A549 (cell line): ENCODE data around the gene PHF20. TPM values are rescaled to one million over a fixed set of nuclear protein-coding genes. Genes with fewer than 3 reads are reported as not detected.

Experiments used
- ATAC-seq, 2 experiments: fragments of 200-7000 bp in 1 of 2; fragments of >200 bp in 1 of 2; cut with Nextera tagmentation in 1 of 2; cut with Tn5 transposase in 1 of 2; 3 replicates each; pipeline versions ENCODE4 v1.8.0 to v1.9.1; 2018 to 2020; ENCODE audit warnings: mild to moderate bottlenecking in 1 of 2, moderate library complexity in 1 of 2
- CTCF ChIA-PET: fragments of 300-600 bp; sonication (Branson Sonifier 250); formaldehyde crosslinking; extraction: SDS; loops from one replicate; lab custom pipeline; 2021; ENCODE audit warnings: antibody characterized with exemption, inconsistent platforms; lab: Yijun Ruan, JAX
- POLR2A ChIA-PET: fragments of 350-600 bp; formaldehyde crosslinking; extraction: SDS; loops from one replicate; lab custom pipeline; 2021; ENCODE audit warnings: antibody characterized with exemption, inconsistent platforms; lab: Yijun Ruan, JAX
- DNase-seq, 2 experiments: peaks; one replicate each; pipeline versions ENCODE4 v3.0.0 to v3.0.0-alpha.2; 2011 to 2016; ENCODE audit warnings: low read depth in 1 of 2, low spot score in 1 of 2
- FAIRE-seq: peaks from 2 replicates; lab custom pipeline; 2011; peaks lifted over from hg19 to GRCh38; lab: Jason Lieb, UNC
- H3K27ac ChIP-seq, 2 experiments: fragments of >200 bp; sonication (Bioruptor Twin); formaldehyde crosslinking; 3 replicates each; pipeline ENCODE4 v1.5.1; 2016 to 2017
- H3K4me1 ChIP-seq: fragments of >200 bp; sonication (Bioruptor Twin); formaldehyde crosslinking; 3 replicates; pipeline ENCODE4 v1.6.1; 2016
- H3K4me2 ChIP-seq: fragments of >200 bp; sonication (Bioruptor Twin); formaldehyde crosslinking; 3 replicates; pipeline ENCODE4 v1.6.1; 2016
- H3K4me3 ChIP-seq: fragments of >200 bp; sonication (Bioruptor Twin); formaldehyde crosslinking; 3 replicates; pipeline ENCODE4 v1.5.1; 2016
- H3K9me3 ChIP-seq: fragments of >200 bp; sonication (Bioruptor Twin); formaldehyde crosslinking; 3 replicates; pipeline ENCODE4 v1.6.1; 2016
- CBX8 ChIP-seq: fragments of 200-600 bp; sonication (generic); IDR thresholded peaks from 2 replicates; pipeline ENCODE4 v1.6.1; 2016
- CEBPB ChIP-seq, 2 experiments: fragments of >200 bp in 1 of 2; sonication (Bioruptor Twin) in 1 of 2; formaldehyde crosslinking in 1 of 2; IDR thresholded peaks; 2 replicates each; pipeline ENCODE4 v1.6.1; 2012 to 2016
- CHD2 ChIP-seq: fragments of 150-350 bp; IDR thresholded peaks from 2 replicates; pipeline ENCODE4 v1.6.1; 2014; ENCODE audit warnings: low read length; ENCODE audit not compliant: partially characterized antibody
- ESRRA ChIP-seq: fragments of 150-350 bp; IDR thresholded peaks from 2 replicates; pipeline ENCODE4 v1.6.1; 2014; ENCODE audit warnings: mild to moderate bottlenecking, low read length, borderline replicate concordance
- FOXS1 ChIP-seq: fragments of 250-450 bp; sonication (Bioruptor Pico); IDR thresholded peaks from 2 replicates; pipeline ENCODE4 v1.5.0; 2020; ENCODE audit warnings: mild to moderate bottlenecking, moderate library complexity
- GATA3 ChIP-seq: IDR thresholded peaks from 2 replicates; pipeline ENCODE4 v1.6.1; 2012; ENCODE audit warnings: borderline replicate concordance
- HDAC2 ChIP-seq: fragments of 200-600 bp; sonication (generic); IDR thresholded peaks from 2 replicates; pipeline ENCODE4 v1.6.1; 2016
- JUN ChIP-seq, 2 experiments: fragments of >200 bp; sonication (Bioruptor Twin); formaldehyde crosslinking; IDR thresholded peaks; 2 replicates in 1 of 2; 3 replicates in 1 of 2; pipeline ENCODE4 v1.6.1; 2016 to 2017
- JUNB ChIP-seq: fragments of >200 bp; sonication (Bioruptor Twin); formaldehyde crosslinking; IDR thresholded peaks from 2 replicates; pipeline ENCODE4 v1.6.1; 2016
- KDM1A ChIP-seq: fragments of 200-600 bp; sonication (generic); IDR thresholded peaks from 2 replicates; pipeline ENCODE4 v1.6.1; 2016; ENCODE audit warnings: low read depth, mild to moderate bottlenecking
- MAFK ChIP-seq: fragments of 450-650 bp; IDR thresholded peaks from 2 replicates; pipeline ENCODE4 v1.6.1; 2014; ENCODE audit not compliant: partially characterized antibody
- NFE2L2 ChIP-seq: fragments of 150-350 bp; conservative IDR thresholded peaks from 2 replicates; pipeline ENCODE4 v1.6.1; 2014; ENCODE audit warnings: low read length
- NPAS2 ChIP-seq: fragments of 250-450 bp; sonication (Bioruptor Pico); IDR thresholded peaks from 2 replicates; pipeline ENCODE4 v1.8.0; 2022; ENCODE audit warnings: mild to moderate bottlenecking, moderate library complexity, borderline replicate concordance
- NR3C1 ChIP-seq: fragments of >200 bp; sonication (Bioruptor Twin); formaldehyde crosslinking; IDR thresholded peaks from 3 replicates; pipeline ENCODE4 v1.6.1; 2017
- PHF8 ChIP-seq: fragments of 200-600 bp; sonication (generic); IDR thresholded peaks from 2 replicates; pipeline ENCODE4 v1.6.1; 2016; ENCODE audit warnings: low read depth, mild to moderate bottlenecking, antibody characterized with exemption, moderate library complexity, borderline replicate concordance
- POLR2A ChIP-seq: IDR thresholded peaks from 2 replicates; pipeline ENCODE4 v1.6.1; 2012; ENCODE audit warnings: mild to moderate bottlenecking, low read length
- POLR2AphosphoS2 ChIP-seq: conservative IDR thresholded peaks from 2 replicates; pipeline ENCODE4 v1.6.1; 2012; ENCODE audit warnings: low read length, improper control_type of control experiment, inconsistent platforms
- RARB ChIP-seq: fragments of 250-450 bp; sonication (Bioruptor Pico); IDR thresholded peaks from 2 replicates; pipeline ENCODE4 v1.8.0; 2021; ENCODE audit warnings: mild to moderate bottlenecking, moderate library complexity
- RCOR1 ChIP-seq: fragments of 150-350 bp; IDR thresholded peaks from 2 replicates; pipeline ENCODE4 v1.6.1; 2014; ENCODE audit warnings: antibody characterized with exemption, low read length, low read depth
- RFX5 ChIP-seq: fragments of 450-650 bp; IDR thresholded peaks from 2 replicates; pipeline ENCODE4 v1.7.1; 2014; ENCODE audit warnings: antibody characterized with exemption, mild to moderate bottlenecking, moderate library complexity
- SMC3 ChIP-seq: fragments of >200 bp; sonication (Bioruptor Twin); formaldehyde crosslinking; IDR thresholded peaks from 3 replicates; pipeline ENCODE4 v1.6.1; 2018; ENCODE audit warnings: inconsistent platforms
- TFCP2L1 ChIP-seq: fragments of 250-450 bp; sonication (Bioruptor Pico); IDR thresholded peaks from 2 replicates; pipeline ENCODE4 v1.5.0; 2021; ENCODE audit warnings: mild to moderate bottlenecking
- ZC3H11A ChIP-seq: fragments of 450-650 bp; IDR thresholded peaks from 2 replicates; pipeline ENCODE4 v1.6.1; 2014; ENCODE audit warnings: antibody characterized with exemption, mild to moderate bottlenecking
- ZFP36 ChIP-seq: fragments of 450-650 bp; IDR thresholded peaks from 2 replicates; pipeline ENCODE4 v1.6.1; 2014; ENCODE audit warnings: borderline replicate concordance; ENCODE audit not compliant: partially characterized antibody
- ZNF302 ChIP-seq: fragments of 250-450 bp; sonication (Bioruptor Pico); IDR thresholded peaks from 2 replicates; pipeline ENCODE4 v1.9.0; 2021; ENCODE audit warnings: inconsistent platforms, mild to moderate bottlenecking, moderate library complexity
- WGBS: methylation state at CpG from one replicate; pipeline ENCODE4 v1.1.6; 2017; ENCODE audit errors: missing lambda C conversion rate; 5-methylcytosine and 5-hydroxymethylcytosine counted together
- polyA plus RNA-seq, 4 experiments: library from polyadenylated mRNA; depleted of rRNA in 3 of 4; stranded (reverse); fragments of >200 nt; fragmentation: RNase III in 1 of 4; extraction: RNeasy Plus Mini Kit Qiagen cat#74134 plus additional on column Dnase treatment in 1 of 4; gene quantifications; 2 replicates in 3 of 4; 3 replicates in 1 of 4; pipeline ENCODE4 v1.2.3, GENCODE V29; 2011 to 2017
- TF ChIP-seq, protein P1 (sequence below): IDR thresholded peaks from 2 replicates; pipeline ENCODE4 v1.6.1; 2012
- TF ChIP-seq, protein P2 (sequence below): fragments of >200 bp; sonication (Bioruptor Twin); formaldehyde crosslinking; IDR thresholded peaks from 2 replicates; pipeline ENCODE4 v1.6.1; 2016
- TF ChIP-seq, protein P3 (sequence below): IDR thresholded peaks from 2 replicates; pipeline ENCODE4 v1.6.1; 2012
- TF ChIP-seq, protein P4 (sequence below): fragments of >200 bp; sonication (Bioruptor Twin); formaldehyde crosslinking; IDR thresholded peaks from 3 replicates; pipeline ENCODE4 v1.5.1; 2016
- TF ChIP-seq, protein P5 (sequence below): fragments of 250-450 bp; sonication (Bioruptor Pico); IDR thresholded peaks from 2 replicates; pipeline ENCODE4 v1.5.0; 2020; ENCODE audit warnings: low read depth, mild to moderate bottlenecking, moderate library complexity

Gene PHF20
- polyA plus RNA-seq, 2 of the 4 experiments (the other 2 are of a cell fraction), result 24.0 to 32.8 TPM

DNA sequence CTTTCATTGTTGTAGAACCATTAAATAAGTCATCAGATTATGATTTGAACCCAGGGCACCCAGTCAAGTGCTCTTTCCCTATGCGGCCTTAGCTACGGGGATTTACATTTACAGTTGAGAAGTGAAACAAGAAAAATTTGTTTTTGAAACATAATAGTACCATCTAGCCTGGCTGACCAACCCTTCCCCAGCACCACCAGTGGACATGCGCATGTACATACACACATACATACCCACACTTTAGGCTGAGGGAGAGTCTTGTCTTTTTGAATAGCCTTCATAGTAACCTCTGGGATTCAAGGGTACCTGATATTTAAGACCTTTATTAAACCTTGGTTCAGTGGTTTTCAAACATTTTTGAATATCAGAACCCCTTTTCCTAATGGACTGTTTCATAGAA lies 148.7 kb downstream of the PHF20 start:
- no peak overlapping the region for H3K4me2 ChIP-seq
- ChIA-PET POLR2A (no interaction called here), CTCF (no interaction called here)
- ATAC-seq, result no peak
- H3K27ac ChIP-seq, result no peak overlapping the region
- DNase-seq, result no peak
- no peaks in the 10 kb centered on the region for H3K4me1 ChIP-seq
- no peak for FAIRE-seq
- H3K9me3 ChIP-seq, result no peaks in the 10 kb centered on the region
- TF ChIP-seq CEBPB (IDR thresholded peaks at IDR 0.05), result no peak
- TF ChIP-seq, protein P1, sequence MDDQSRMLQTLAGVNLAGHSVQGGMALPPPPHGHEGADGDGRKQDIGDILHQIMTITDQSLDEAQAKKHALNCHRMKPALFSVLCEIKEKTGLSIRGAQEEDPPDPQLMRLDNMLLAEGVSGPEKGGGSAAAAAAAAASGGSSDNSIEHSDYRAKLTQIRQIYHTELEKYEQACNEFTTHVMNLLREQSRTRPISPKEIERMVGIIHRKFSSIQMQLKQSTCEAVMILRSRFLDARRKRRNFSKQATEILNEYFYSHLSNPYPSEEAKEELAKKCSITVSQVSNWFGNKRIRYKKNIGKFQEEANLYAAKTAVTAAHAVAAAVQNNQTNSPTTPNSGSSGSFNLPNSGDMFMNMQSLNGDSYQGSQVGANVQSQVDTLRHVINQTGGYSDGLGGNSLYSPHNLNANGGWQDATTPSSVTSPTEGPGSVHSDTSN, result no peak
- no peak for TF ChIP-seq JUN (IDR thresholded peaks at IDR 0.05)
- no peak for TF ChIP-seq RCOR1
- TF ChIP-seq HDAC2, result no peak
- no peak for TF ChIP-seq MAFK
- no peak for TF ChIP-seq RFX5
- no peak for TF ChIP-seq ZFP36
- TF ChIP-seq JUNB, result no peak
- TF ChIP-seq SMC3, result no peak
- TF ChIP-seq NFE2L2, result no peak
- TF ChIP-seq ESRRA, result no peak
- TF ChIP-seq, protein P2, sequence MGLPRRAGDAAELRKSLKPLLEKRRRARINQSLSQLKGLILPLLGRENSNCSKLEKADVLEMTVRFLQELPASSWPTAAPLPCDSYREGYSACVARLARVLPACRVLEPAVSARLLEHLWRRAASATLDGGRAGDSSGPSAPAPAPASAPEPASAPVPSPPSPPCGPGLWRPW, result no peak
- TF ChIP-seq ZNF302, result no peak
- no peak for TF ChIP-seq FOXS1 (CRISPR knock-in tag)
- TF ChIP-seq, all 56 proteins: peak for 0
- WGBS, result 95% methylated on average over 3 of the region's 3 CpGs
- H3K4me3 ChIP-seq, result no peak overlapping the region

DNA sequence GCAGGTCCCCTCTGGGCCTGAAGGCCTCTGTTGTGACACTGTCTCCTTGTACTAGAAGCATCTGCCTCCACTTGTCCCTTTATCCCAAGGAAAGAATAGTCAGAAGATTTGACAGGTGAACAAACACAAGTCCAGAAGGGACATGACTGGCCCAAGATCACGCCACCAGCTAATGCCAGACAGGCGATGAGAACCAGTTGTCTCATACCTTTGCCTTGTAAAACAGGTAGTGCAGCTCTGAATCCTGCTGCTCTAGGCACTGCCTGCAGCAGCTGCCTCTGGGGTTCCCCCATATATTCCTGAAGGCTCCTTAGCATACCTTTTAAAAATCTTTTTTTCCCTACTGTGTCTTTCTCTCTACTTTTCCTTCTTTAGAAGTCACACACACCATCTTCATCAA lies 157.5 kb downstream of the PHF20 start:
- DNase-seq, result no peak
- FAIRE-seq, result no peak
- H3K4me3 ChIP-seq, result no peak overlapping the region
- H3K9me3 ChIP-seq, result no peaks in the 10 kb centered on the region
- WGBS, result 100% methylated on average over 2 of the region's 2 CpGs
- no peak for ATAC-seq
- TF ChIP-seq, protein P3, sequence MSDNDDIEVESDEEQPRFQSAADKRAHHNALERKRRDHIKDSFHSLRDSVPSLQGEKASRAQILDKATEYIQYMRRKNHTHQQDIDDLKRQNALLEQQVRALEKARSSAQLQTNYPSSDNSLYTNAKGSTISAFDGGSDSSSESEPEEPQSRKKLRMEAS, result no peak
- TF ChIP-seq RARB (CRISPR knock-in tag), result no peak
- no peak for TF ChIP-seq CBX8
- TF ChIP-seq ZC3H11A, result no peak
- TF ChIP-seq GATA3, result no peak
- TF ChIP-seq CHD2, result no peak
- no peak for TF ChIP-seq PHF8
- no peak for TF ChIP-seq NR3C1
- no peak for TF ChIP-seq KDM1A
- TF ChIP-seq MAFK, result no peak
- TF ChIP-seq, protein P4, sequence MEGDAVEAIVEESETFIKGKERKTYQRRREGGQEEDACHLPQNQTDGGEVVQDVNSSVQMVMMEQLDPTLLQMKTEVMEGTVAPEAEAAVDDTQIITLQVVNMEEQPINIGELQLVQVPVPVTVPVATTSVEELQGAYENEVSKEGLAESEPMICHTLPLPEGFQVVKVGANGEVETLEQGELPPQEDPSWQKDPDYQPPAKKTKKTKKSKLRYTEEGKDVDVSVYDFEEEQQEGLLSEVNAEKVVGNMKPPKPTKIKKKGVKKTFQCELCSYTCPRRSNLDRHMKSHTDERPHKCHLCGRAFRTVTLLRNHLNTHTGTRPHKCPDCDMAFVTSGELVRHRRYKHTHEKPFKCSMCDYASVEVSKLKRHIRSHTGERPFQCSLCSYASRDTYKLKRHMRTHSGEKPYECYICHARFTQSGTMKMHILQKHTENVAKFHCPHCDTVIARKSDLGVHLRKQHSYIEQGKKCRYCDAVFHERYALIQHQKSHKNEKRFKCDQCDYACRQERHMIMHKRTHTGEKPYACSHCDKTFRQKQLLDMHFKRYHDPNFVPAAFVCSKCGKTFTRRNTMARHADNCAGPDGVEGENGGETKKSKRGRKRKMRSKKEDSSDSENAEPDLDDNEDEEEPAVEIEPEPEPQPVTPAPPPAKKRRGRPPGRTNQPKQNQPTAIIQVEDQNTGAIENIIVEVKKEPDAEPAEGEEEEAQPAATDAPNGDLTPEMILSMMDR, result no peak
- TF ChIP-seq NPAS2, result no peak
- TF ChIP-seq TFCP2L1 (CRISPR knock-in tag), result no peak
- no peak for TF ChIP-seq POLR2A
- TF ChIP-seq ZNF302, result no peak
- TF ChIP-seq, protein P5, sequence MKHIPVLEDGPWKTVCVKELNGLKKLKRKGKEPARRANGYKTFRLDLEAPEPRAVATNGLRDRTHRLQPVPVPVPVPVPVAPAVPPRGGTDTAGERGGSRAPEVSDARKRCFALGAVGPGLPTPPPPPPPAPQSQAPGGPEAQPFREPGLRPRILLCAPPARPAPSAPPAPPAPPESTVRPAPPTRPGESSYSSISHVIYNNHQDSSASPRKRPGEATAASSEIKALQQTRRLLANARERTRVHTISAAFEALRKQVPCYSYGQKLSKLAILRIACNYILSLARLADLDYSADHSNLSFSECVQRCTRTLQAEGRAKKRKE, result no peak
- no peak for TF ChIP-seq POLR2AphosphoS2
- ChIA-PET CTCF (interaction anchor here (0.6 to 1.4 kb wide), 3 partner anchors 18 to 209 kb away, joined by 3 to 5 read pairs (median 3); no protein-coding TSS in a partner anchor), POLR2A (no interaction called here)
- H3K27ac ChIP-seq, result no peak overlapping the region
- no peaks in the 10 kb centered on the region for H3K4me1 ChIP-seq
- no peak overlapping the region for H3K4me2 ChIP-seq
